Activated naive CD4-positive, alpha-beta T cell treated with anti-CD3 and anti-CD28 coated beads for 36 hours (primary cell): ENCODE results near the gene RILPL2. TPM values are rescaled to one million over a fixed set of nuclear protein-coding genes. Genes with fewer than 3 reads are reported as not detected.
"Not testable (repeated sequence)": the region's sequence is repeated elsewhere in the genome, so short reads cannot be mapped to it uniquely, and the experiment has no call there.

Source experiments
- CTCF ChIA-PET: fragments of 350-600 bp; sonication (Branson Sonifier 250); formaldehyde crosslinking; loops from one replicate; lab custom pipeline; 2021; ENCODE audit warnings: antibody characterized with exemption; lab: Charles Lee
- DNase-seq: peaks from one replicate; pipeline ENCODE4 v3.0.0-alpha.2; 2020
- H3K27ac Mint-ChIP-seq: one replicate; pipeline ENCODE4 v1.8.0; 2021; ENCODE audit warnings: mild to moderate bottlenecking, mixed read lengths
- H3K27me3 Mint-ChIP-seq: one replicate; pipeline ENCODE4 v1.8.0; 2021; ENCODE audit warnings: low read depth, mixed read lengths
- H3K36me3 Mint-ChIP-seq: one replicate; pipeline ENCODE4 v1.8.0; 2021; ENCODE audit warnings: low read depth, mixed read lengths
- H3K4me1 Mint-ChIP-seq: one replicate; pipeline ENCODE4 v1.8.0; 2021; ENCODE audit warnings: low read depth, mixed read lengths
- H3K4me3 Mint-ChIP-seq: one replicate; pipeline ENCODE4 v1.8.0; 2021; ENCODE audit warnings: mild to moderate bottlenecking, moderate library complexity, mixed read lengths
- H3K9me3 Mint-ChIP-seq: one replicate; pipeline ENCODE4 v1.8.0; 2021; ENCODE audit warnings: mixed read lengths
- intact Hi-C: fragments of 100-400 bp; cut with micrococcal nuclease; formaldehyde crosslinking; loops from one replicate; pipeline ENCODE4 v1.15.1; 2023
- total RNA-seq, 2 experiments: library from RNA; stranded (reverse); gene quantifications; one replicate each; pipeline ENCODE4 v1.2.3, GENCODE V29; 2021

RILPL2 gene
- total RNA-seq, 2 experiments from 2014 or later: 8.1 to 9.1 TPM

- intact Hi-C loops: no loop called here
- H3K27me3 Mint-ChIP-seq: no peaks in the 10 kb centered on the region
- no peaks in the 10 kb centered on the region for H3K9me3 Mint-ChIP-seq
- no peak overlapping the region for H3K27ac Mint-ChIP-seq
- no peak for DNase-seq
- CTCF ChIA-PET: interaction anchor here (0.5 to 0.6 kb wide), 2 partner anchors 156 to 260 kb away, joined by 3 to 4 read pairs; no protein-coding TSS in a partner anchor
- H3K36me3 Mint-ChIP-seq: peaks cover 31% of the 10 kb centered on the region
- peaks cover 1% of the 10 kb centered on the region for H3K4me1 Mint-ChIP-seq
- no peak overlapping the region for H3K4me3 Mint-ChIP-seq
These were observed 15.2 kb downstream of the RILPL2 start for GRCh38 chr12:123421314-123421713.

- Mint-ChIP-seq H3K4me3 (no peak overlapping the region), H3K9me3 (no peaks in the 10 kb centered on the region), H3K27ac (peak overlapping the region; percentile 50), H3K4me1 (no peaks in the 10 kb centered on the region), H3K27me3 (no peaks in the 10 kb centered on the region), H3K36me3 (peaks cover 21% of the 10 kb centered on the region)
- no peak for DNase-seq
- CTCF ChIA-PET: interaction anchor here (0.6 to 2.2 kb wide), 2 partner anchors 28 to 172 kb away, joined by 4 read pairs; no protein-coding TSS in a partner anchor
- intact Hi-C loops: no loop called here
These were observed 26.5 kb downstream of the RILPL2 start for GRCh38 chr12:123410041-123410412.

DNA sequence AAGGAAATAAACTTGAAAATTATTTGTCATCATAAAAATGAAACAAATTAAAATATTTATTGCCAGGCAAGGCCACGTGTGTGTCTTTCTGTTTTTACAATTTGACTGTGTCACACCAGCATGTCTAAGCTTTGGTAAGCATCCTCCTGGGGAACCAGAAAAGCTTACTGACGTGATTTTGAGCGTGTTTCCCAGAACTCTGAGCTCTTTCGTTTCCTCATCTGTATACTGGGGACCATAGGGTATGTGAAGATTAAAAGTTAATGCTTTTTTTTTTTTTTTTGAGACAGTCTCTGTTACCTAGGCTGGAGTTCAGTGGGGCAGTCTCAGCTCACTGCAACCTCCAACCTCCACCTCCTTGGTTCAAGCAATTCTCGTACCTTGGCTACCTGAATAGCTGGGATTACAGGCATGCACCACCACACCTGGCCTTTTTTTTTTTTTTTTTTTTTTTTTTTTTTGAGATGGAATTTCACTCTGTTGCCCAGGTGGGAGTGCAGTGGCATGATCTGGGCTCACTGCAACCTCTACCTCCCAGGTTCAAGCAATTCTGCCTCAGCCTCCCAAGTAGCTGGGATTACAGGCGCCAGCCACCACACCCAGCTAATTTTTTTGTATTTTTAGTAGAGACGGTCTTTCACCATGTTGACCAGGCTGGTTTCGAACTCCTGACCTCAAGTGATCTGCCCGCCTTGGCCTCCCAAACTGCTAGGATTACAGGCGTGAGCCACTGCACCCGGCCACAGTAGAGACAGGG is 27.0 kb downstream of the RILPL2 start:
- Mint-ChIP-seq H3K27ac (peak overlapping the region; percentile 50), H3K36me3 (peaks cover 22% of the 10 kb centered on the region)
- H3K27me3 Mint-ChIP-seq, intact Hi-C loops, DNase-seq, H3K4me3 Mint-ChIP-seq, H3K9me3 Mint-ChIP-seq, H3K4me1 Mint-ChIP-seq: not testable (repeated sequence)
- CTCF ChIA-PET: interaction anchor here (0.6 to 2.2 kb wide), 2 partner anchors 172 to 316 kb away, joined by 4 read pairs; no protein-coding TSS in a partner anchor

DNA sequence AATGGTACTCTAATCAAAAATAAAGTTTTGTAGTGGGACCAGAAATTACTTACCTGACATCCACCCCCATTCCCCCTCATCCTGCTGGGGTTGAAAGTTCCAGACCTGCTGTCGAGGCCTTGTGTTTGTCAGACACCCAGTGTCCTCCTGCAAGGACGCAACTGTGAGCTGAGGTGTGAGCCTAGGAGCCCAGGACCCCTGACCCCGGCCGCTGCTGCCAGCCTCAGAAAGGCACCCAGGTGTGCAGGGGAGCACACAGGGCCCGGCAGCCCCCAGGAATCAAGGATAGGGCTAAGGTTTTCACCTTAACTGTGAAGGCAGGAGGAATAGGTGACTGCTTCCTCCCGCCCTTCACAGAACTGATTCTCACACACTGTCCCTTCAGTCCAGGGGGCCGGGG is 27.9 kb downstream of the RILPL2 start:
- H3K27me3 Mint-ChIP-seq, intact Hi-C loops, H3K4me1 Mint-ChIP-seq, CTCF ChIA-PET, H3K27ac Mint-ChIP-seq, H3K4me3 Mint-ChIP-seq, DNase-seq, H3K9me3 Mint-ChIP-seq: not testable (repeated sequence)
- H3K36me3 Mint-ChIP-seq: peaks cover 22% of the 10 kb centered on the region

DNA sequence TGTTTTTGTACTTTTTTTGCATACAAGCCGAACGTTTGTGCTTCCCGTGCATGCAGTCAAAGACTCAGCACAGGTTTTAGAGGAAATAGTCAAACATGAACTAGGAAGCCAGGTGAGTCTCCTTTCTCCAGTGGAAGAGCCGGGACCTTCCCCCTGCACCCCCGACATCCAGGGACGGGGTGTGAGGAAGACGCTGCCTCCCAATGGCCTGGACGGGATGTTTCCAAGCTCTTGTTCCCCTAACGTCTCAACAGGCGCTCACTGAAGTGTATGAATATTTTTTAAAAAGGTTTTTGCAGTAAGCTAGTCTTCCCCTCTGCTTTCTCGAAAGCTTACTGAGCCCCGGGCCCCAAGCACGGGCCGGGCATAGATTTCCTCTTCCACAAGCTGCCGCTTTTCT is 28.6 kb downstream of the RILPL2 start:
- H3K4me3 Mint-ChIP-seq, H3K9me3 Mint-ChIP-seq, CTCF ChIA-PET, H3K4me1 Mint-ChIP-seq, H3K27ac Mint-ChIP-seq, H3K27me3 Mint-ChIP-seq, intact Hi-C loops, DNase-seq: not testable (repeated sequence)
- H3K36me3 Mint-ChIP-seq: peaks cover 24% of the 10 kb centered on the region

DNA sequence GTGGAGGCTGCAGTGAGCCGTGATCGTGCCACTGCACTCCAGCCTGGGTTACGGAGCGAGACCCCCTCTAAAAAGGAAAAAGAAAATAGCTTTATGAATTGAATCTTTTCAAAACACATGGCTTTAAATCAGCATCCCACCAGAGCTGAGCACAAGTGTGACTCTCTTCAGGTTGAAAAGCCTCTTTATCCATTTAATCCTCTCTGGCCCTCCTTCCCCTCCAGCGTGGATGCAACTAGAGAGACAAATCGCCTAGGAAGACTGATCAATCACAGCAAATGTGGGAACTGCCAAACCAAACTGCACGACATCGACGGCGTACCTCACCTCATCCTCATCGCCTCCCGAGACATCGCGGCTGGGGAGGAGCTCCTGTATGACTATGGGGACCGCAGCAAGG is 29.2 kb downstream of the RILPL2 start:
- H3K27me3 Mint-ChIP-seq, H3K9me3 Mint-ChIP-seq, H3K4me1 Mint-ChIP-seq, H3K4me3 Mint-ChIP-seq, DNase-seq, intact Hi-C loops: not testable (repeated sequence)
- Mint-ChIP-seq H3K36me3 (peaks cover 24% of the 10 kb centered on the region), H3K27ac (peak overlapping the region; percentile 50)
- CTCF ChIA-PET: interaction anchor here (1.2 kb wide), 1 partner anchor 15 kb away, joined by 3 read pairs; no protein-coding TSS in a partner anchor

GRCh38 chr12:123404581-123404980 is 31.9 kb downstream of the RILPL2 start:
- Mint-ChIP-seq H3K4me1 (no peaks in the 10 kb centered on the region), H3K27me3 (no peaks in the 10 kb centered on the region), H3K36me3 (peaks cover 25% of the 10 kb centered on the region), H3K4me3 (no peak overlapping the region), H3K27ac (no peak overlapping the region), H3K9me3 (no peaks in the 10 kb centered on the region)
- CTCF ChIA-PET: interaction anchor here (1.1 kb wide), 1 partner anchor 8 kb away, joined by 3 read pairs; no protein-coding TSS in a partner anchor
- no peak for DNase-seq
- intact Hi-C loops: no loop called here

- no peak for DNase-seq
- H3K36me3 Mint-ChIP-seq: peaks cover 23% of the 10 kb centered on the region
- intact Hi-C loops: no loop called here
- H3K4me3 Mint-ChIP-seq: no peak overlapping the region
- no peaks in the 10 kb centered on the region for H3K27me3 Mint-ChIP-seq
- no peaks in the 10 kb centered on the region for H3K9me3 Mint-ChIP-seq
- CTCF ChIA-PET: interaction anchor here (1.1 kb wide), 1 partner anchor 180 kb away, joined by 3 read pairs; no protein-coding TSS in a partner anchor
- H3K27ac Mint-ChIP-seq: no peak overlapping the region
- no peaks in the 10 kb centered on the region for H3K4me1 Mint-ChIP-seq
These were observed 34.5 kb downstream of the RILPL2 start for GRCh38 chr12:123401753-123402683.

DNA sequence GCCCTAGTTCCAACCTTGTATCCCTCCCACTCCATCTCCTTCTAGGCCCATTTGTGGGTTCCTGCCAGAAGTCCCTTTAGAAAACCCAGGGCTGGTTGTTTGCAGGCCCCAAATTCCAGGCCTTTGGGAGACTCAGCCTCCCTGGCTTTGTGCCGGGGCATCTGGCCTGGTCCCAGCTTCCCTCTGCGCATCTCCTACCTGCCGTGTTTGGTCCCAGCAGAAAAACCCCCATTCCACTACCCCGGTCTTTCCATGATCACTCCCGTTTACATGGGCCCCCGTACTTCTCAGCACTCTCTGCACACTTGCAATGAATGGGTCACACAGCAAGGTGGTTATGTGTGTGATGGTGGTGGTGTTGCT is 37.2 kb downstream of the RILPL2 start:
- Mint-ChIP-seq H3K36me3 (peaks cover 30% of the 10 kb centered on the region), H3K27me3 (no peaks in the 10 kb centered on the region), H3K4me3 (no peak overlapping the region), H3K4me1 (no peaks in the 10 kb centered on the region), H3K27ac (no peak overlapping the region), H3K9me3 (no peaks in the 10 kb centered on the region)
- intact Hi-C loops: no loop called here
- CTCF ChIA-PET: no interaction called here
- DNase-seq: no peak

DNA sequence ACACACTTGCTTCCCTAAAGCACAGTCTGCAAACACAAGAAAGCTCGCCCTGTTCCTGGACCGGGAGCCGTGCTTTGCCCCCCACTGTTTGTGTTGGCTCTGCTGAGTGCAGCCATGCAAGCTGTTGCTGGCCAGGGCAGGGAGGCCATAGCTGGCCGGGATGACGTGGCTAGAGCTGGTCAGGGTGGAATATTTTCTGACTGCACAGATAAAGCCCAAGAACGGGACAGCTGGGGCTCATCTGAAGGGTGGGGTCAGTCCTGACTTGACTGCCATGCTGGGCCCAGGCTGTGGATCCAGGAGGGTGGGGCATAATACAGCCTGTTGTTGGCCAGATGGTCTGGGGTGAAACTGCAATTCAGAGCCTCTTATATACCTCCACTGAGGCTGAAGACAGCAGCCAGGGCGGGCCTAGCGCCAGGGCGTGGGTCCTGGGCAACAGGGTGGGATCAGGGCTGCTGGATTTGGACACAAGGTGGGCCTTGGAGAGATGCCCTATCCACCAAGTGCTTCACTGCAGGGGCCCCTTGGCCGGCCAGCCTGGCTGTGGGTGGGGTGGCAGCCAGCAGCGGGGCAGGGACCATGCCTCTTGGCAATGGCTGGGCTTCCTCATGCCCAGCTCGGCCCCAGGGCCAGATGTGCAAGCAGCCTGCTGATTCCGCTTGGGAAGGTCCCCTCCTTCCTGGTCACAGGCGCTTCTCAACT is 37.8 kb downstream of the RILPL2 start:
- Mint-ChIP-seq H3K4me1 (no peaks in the 10 kb centered on the region), H3K27me3 (no peaks in the 10 kb centered on the region), H3K4me3 (no peak overlapping the region), H3K36me3 (peaks cover 28% of the 10 kb centered on the region), H3K27ac (no peak overlapping the region), H3K9me3 (no peaks in the 10 kb centered on the region)
- intact Hi-C loops: no loop called here
- no peak for DNase-seq
- CTCF ChIA-PET: no interaction called here

- Mint-ChIP-seq H3K4me3 (no peak overlapping the region), H3K4me1 (no peaks in the 10 kb centered on the region), H3K9me3 (no peaks in the 10 kb centered on the region), H3K27me3 (no peaks in the 10 kb centered on the region), H3K36me3 (peaks cover 26% of the 10 kb centered on the region), H3K27ac (no peak overlapping the region)
- intact Hi-C loops: no loop called here
- DNase-seq: no peak
- CTCF ChIA-PET: no interaction called here
These were observed 38.3 kb downstream of the RILPL2 start for GRCh38 chr12:123398177-123398549.

DNA sequence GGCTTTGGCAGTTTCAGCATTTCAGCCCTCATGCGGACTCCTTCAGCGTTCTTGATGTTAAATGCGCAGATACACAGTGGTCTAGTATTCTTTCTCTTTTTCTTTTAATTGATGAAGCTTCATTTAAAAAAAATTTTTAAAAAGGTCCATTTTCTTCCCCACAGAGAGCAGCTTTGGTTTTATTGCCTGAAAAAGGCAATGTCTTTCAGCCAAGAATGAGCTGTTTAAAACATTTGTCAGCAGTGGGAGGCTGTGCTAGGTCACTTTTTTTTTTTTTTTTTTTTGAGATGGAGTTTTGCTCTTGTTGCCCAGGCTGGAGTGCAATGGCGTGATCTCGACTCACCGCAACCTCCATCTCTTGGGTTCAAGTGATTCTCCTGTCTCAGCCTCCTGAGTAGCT is 39.1 kb downstream of the RILPL2 start:
- Mint-ChIP-seq H3K4me1 (no peaks in the 10 kb centered on the region), H3K27me3 (no peaks in the 10 kb centered on the region), H3K4me3 (no peak overlapping the region), H3K27ac (no peak overlapping the region), H3K9me3 (no peaks in the 10 kb centered on the region), H3K36me3 (peaks cover 27% of the 10 kb centered on the region)
- intact Hi-C loops: no loop called here
- CTCF ChIA-PET: no interaction called here
- no peak for DNase-seq
